K562 (cell line): ENCODE measurements around the gene POLRMT. TPM values are rescaled to one million over a fixed set of nuclear protein-coding genes. Genes with fewer than 3 reads are reported as not detected.

Source experiments
- EGR1 ChIP-seq: fragments of 450-650 bp; conservative IDR thresholded peaks from 2 replicates; pipeline ENCODE4 v1.6.1; 2017; ENCODE audit warnings: mild to moderate bottlenecking
- GATAD2A ChIP-seq: fragments of 450-650 bp; IDR thresholded peaks from 2 replicates; pipeline ENCODE4 v1.6.1; 2017
- MAFG ChIP-seq: fragments of 450-650 bp; conservative IDR thresholded peaks from 2 replicates; pipeline ENCODE4 v1.6.1; 2016; ENCODE audit warnings: missing genetic modification characterization, missing compliant biosample characterization
- ZBTB7A ChIP-seq: IDR thresholded peaks from 2 replicates; pipeline ENCODE4 v1.6.1; 2011; ENCODE audit warnings: low read depth, mild to moderate bottlenecking, low read length, moderate library complexity, borderline replicate concordance; ENCODE audit not compliant: control insufficient read depth
- ZNF444 ChIP-seq: fragments of 250-450 bp; sonication (Bioruptor Pico); IDR thresholded peaks from 2 replicates; pipeline ENCODE4 v1.4.0; 2020; ENCODE audit warnings: mild to moderate bottlenecking, moderate library complexity
- polyA plus RNA-seq, 8 experiments: library from polyadenylated mRNA; depleted of rRNA in 4 of 8; stranded (reverse) in 5 of 8; unstranded in 3 of 8; fragments of >200 nt; fragmentation: Nextera tagmentation in 2 of 8; fragmentation: Illumina TruSeq in 1 of 8; extraction: Ambion mirVana in 2 of 8; extraction: Trizol in 1 of 8; gene quantifications; 2 replicates each; pipeline versions ENCODE4 v1.2.1 to v1.2.3, GENCODE V29; 2011 to 2014; ENCODE audit warnings: inconsistent platforms in 1 of 8, missing spikeins in 1 of 8
- total RNA-seq, 7 experiments: library from RNA; depleted of rRNA in 6 of 7; stranded (reverse); fragments of >200 nt in 6 of 7; fragmentation: Illumina TruSeq in 2 of 7; extraction: Trizol in 2 of 7; gene quantifications; 2 replicates each; pipeline versions ENCODE4 v1.2.1 to v1.2.3, GENCODE V29; 2011 to 2021; ENCODE audit warnings: low replicate concordance in 1 of 7
- TF ChIP-seq, protein P1 (sequence below): fragments of 450-650 bp; IDR thresholded peaks from 2 replicates; pipeline ENCODE4 v1.6.1; 2016; ENCODE audit warnings: low read depth
- TF ChIP-seq, protein P2 (sequence below): fragments of 450-650 bp; formaldehyde crosslinking; IDR thresholded peaks from 2 replicates; pipeline ENCODE4 v1.4.0; 2022; ENCODE audit warnings: missing genetic modification characterization
- TF ChIP-seq, protein P3 (sequence below), 2 experiments: fragments of 150-350 bp in 1 of 2; IDR thresholded peaks; 2 replicates each; pipeline ENCODE4 v1.6.1; 2012 to 2016; ENCODE audit warnings: low read depth in 2 of 2, low read length in 2 of 2, mild to moderate bottlenecking in 1 of 2, moderate library complexity in 1 of 2
- TF ChIP-seq, protein P4 (sequence below): fragments of 450-650 bp; IDR thresholded peaks from 2 replicates; pipeline ENCODE4 v1.6.1; 2018; ENCODE audit not compliant: partially characterized antibody

The POLRMT gene
- total and polyA plus RNA-seq, 9 of the 15 experiments (the other 6 are each of a cell fraction or from before 2014, with no cell fraction given), result 30.3 to 144 (median 68.0) TPM

DNA sequence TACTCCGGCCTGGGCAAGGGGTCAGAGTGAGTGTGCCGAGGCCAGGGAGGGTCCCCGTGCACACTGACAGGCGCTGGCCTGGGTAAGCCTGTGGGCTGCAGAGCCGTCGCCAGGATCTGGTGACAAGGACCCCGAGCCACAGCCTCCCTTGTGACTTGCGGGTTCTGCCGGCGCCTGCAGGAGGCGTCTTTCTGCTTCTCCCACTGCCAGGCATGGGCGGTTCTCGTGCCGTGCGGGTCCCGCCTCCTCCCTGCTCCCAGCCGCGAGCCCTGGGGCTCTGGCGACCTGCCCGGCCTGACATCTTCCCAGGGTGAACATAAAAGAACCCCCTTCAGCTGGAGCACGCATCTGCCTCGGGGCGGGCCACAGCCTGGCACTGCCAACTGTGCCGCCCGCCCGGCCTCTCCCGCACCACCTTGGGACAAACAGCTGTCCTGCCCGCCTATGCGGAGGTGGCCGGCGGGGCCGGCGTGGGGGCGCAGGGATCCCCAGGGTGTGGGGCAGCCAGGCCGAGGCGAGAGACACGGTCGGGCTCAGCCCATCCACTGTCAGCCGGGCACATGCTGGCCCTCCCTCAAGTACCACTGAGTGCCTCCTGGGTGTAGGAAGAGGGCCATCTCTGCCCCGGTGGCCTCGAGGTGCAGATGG, 45.1 kb downstream of the POLRMT start (continued):
- TF ChIP-seq, protein P1, sequence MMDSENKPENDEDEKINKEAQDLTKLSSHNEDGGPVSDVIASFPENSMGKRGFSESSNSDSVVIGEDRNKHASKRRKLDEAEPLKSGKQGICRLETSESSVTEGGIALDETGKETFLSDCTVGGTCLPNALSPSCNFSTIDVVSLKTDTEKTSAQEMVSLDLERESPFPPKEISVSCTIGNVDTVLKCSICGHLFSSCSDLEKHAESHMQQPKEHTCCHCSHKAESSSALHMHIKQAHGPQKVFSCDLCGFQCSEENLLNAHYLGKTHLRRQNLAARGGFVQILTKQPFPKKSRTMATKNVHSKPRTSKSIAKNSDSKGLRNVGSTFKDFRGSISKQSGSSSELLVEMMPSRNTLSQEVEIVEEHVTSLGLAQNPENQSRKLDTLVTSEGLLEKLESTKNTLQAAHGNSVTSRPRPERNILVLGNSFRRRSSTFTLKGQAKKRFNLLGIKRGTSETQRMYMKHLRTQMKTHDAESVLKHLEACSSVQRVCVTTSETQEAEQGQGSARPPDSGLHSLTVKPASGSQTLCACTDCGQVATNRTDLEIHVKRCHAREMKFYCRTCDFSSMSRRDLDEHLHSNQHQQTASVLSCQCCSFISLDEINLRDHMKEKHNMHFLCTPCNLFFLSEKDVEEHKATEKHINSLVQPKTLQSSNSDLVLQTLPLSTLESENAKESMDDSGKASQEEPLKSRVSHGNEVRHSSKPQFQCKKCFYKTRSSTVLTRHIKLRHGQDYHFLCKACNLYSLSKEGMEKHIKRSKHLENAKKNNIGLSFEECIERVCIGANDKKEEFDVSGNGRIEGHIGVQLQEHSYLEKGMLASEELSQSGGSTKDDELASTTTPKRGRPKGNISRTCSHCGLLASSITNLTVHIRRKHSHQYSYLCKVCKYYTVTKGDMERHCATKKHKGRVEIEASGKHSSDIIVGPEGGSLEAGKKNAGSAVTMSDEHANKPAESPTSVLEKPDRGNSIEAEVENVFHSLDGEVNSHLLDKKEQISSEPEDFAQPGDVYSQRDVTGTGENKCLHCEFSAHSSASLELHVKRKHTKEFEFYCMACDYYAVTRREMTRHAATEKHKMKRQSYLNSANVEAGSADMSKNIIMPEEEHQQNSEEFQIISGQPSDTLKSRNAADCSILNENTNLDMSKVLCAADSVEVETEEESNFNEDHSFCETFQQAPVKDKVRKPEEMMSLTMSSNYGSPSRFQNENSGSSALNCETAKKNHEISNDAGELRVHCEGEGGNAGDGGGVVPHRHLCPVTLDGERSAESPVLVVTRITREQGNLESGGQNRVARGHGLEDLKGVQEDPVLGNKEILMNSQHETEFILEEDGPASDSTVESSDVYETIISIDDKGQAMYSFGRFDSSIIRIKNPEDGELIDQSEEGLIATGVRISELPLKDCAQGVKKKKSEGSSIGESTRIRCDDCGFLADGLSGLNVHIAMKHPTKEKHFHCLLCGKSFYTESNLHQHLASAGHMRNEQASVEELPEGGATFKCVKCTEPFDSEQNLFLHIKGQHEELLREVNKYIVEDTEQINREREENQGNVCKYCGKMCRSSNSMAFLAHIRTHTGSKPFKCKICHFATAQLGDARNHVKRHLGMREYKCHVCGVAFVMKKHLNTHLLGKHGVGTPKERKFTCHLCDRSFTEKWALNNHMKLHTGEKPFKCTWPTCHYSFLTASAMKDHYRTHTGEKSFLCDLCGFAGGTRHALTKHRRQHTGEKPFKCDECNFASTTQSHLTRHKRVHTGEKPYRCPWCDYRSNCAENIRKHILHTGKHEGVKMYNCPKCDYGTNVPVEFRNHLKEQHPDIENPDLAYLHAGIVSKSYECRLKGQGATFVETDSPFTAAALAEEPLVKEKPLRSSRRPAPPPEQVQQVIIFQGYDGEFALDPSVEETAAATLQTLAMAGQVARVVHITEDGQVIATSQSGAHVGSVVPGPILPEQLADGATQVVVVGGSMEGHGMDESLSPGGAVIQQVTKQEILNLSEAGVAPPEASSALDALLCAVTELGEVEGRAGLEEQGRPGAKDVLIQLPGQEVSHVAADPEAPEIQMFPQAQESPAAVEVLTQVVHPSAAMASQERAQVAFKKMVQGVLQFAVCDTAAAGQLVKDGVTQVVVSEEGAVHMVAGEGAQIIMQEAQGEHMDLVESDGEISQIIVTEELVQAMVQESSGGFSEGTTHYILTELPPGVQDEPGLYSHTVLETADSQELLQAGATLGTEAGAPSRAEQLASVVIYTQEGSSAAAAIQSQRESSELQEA, result no peak
- no peak for TF ChIP-seq MAFG (tag)
- TF ChIP-seq ZBTB7A, result peak; percentile 62; the same call in 1 of the 2 replicates
- no peak for TF ChIP-seq EGR1
- TF ChIP-seq, protein P2, sequence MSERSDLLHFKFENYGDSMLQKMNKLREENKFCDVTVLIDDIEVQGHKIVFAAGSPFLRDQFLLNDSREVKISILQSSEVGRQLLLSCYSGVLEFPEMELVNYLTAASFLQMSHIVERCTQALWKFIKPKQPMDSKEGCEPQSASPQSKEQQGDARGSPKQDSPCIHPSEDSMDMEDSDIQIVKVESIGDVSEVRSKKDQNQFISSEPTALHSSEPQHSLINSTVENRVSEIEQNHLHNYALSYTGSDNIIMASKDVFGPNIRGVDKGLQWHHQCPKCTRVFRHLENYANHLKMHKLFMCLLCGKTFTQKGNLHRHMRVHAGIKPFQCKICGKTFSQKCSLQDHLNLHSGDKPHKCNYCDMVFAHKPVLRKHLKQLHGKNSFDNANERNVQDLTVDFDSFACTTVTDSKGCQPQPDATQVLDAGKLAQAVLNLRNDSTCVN (CRISPR knock-in tag), result no peak
- TF ChIP-seq ZNF444 (CRISPR knock-in tag), result no peak
- no peak for TF ChIP-seq GATAD2A
- TF ChIP-seq, protein P3, sequence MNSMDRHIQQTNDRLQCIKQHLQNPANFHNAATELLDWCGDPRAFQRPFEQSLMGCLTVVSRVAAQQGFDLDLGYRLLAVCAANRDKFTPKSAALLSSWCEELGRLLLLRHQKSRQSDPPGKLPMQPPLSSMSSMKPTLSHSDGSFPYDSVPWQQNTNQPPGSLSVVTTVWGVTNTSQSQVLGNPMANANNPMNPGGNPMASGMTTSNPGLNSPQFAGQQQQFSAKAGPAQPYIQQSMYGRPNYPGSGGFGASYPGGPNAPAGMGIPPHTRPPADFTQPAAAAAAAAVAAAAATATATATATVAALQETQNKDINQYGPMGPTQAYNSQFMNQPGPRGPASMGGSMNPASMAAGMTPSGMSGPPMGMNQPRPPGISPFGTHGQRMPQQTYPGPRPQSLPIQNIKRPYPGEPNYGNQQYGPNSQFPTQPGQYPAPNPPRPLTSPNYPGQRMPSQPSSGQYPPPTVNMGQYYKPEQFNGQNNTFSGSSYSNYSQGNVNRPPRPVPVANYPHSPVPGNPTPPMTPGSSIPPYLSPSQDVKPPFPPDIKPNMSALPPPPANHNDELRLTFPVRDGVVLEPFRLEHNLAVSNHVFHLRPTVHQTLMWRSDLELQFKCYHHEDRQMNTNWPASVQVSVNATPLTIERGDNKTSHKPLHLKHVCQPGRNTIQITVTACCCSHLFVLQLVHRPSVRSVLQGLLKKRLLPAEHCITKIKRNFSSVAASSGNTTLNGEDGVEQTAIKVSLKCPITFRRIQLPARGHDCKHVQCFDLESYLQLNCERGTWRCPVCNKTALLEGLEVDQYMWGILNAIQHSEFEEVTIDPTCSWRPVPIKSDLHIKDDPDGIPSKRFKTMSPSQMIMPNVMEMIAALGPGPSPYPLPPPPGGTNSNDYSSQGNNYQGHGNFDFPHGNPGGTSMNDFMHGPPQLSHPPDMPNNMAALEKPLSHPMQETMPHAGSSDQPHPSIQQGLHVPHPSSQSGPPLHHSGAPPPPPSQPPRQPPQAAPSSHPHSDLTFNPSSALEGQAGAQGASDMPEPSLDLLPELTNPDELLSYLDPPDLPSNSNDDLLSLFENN (IDR thresholded peaks at IDR 0.05; ENCODE audit: low read depth in 2 of 2, low read length in 2 of 2), result no peak
- TF ChIP-seq, protein P4, sequence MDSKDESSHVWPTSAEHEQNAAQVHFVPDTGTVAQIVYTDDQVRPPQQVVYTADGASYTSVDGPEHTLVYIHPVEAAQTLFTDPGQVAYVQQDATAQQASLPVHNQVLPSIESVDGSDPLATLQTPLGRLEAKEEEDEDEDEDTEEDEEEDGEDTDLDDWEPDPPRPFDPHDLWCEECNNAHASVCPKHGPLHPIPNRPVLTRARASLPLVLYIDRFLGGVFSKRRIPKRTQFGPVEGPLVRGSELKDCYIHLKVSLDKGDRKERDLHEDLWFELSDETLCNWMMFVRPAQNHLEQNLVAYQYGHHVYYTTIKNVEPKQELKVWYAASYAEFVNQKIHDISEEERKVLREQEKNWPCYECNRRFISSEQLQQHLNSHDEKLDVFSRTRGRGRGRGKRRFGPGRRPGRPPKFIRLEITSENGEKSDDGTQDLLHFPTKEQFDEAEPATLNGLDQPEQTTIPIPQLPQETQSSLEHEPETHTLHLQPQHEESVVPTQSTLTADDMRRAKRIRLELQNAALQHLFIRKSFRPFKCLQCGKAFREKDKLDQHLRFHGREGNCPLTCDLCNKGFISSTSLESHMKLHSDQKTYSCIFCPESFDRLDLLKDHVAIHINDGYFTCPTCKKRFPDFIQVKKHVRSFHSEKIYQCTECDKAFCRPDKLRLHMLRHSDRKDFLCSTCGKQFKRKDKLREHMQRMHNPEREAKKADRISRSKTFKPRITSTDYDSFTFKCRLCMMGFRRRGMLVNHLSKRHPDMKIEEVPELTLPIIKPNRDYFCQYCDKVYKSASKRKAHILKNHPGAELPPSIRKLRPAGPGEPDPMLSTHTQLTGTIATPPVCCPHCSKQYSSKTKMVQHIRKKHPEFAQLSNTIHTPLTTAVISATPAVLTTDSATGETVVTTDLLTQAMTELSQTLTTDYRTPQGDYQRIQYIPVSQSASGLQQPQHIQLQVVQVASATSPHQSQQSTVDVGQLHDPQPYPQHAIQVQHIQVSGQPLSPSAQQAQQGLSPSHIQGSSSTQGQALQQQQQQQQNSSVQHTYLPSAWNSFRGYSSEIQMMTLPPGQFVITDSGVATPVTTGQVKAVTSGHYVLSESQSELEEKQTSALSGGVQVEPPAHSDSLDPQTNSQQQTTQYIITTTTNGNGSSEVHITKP, result no peak
